ENCODE results near the gene GRID2. TPM values are rescaled to one million over a fixed set of nuclear protein-coding genes. Genes with fewer than 3 reads are reported as not detected.

Gene GRID2
- total RNA-seq, 4 donors from 2014 or later: not detected

DNA sequence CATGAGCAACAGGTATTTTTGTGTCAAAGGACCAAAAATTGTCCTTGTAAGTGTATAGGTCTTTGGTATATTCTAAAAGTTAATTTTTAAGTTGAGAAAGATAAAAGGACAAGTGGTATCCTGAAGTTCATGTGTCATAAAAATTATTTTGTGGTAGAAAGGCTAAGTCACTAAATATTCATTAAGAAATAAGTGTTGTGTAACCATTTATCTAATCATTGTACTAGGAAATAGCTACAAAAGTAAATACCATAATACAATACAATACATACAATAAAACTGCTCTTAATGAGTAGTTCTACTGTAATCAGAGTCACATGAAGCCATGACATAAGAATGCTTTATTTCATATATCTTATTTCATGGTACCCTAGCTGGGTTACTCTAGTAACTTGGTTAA is 1442.3 kb downstream of the GRID2 start:
- ATAC-seq (ENCODE audit: low FRiP score): no peak
- no peak for TF ChIP-seq CTCF (IDR thresholded peaks at IDR 0.05)
- DNase-seq (ENCODE audit: low spot score): no peak

DNA sequence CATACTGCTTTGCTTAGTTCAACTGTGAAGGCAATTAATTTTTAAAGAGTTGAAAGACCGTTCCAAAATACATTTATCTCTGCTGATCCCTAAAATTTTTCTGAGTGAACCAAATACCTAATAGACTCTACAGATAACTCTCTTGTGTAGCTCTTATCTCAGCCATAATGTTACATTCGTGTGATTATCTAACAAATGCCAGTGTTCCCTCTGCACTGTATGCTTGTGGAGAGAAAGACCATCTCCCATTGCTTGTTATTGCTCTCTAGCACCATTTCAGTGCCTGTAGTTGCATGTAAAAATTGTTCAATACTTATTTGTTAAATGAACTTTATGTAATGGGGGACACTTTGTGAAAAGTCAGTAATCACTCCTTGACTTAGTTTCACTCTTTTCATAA is 1443.5 kb downstream of the GRID2 start:
- no peak for DNase-seq (ENCODE audit: low spot score)
- TF ChIP-seq CTCF (IDR thresholded peaks at IDR 0.05): no peak
- ATAC-seq (ENCODE audit: low FRiP score): no peak

DNA sequence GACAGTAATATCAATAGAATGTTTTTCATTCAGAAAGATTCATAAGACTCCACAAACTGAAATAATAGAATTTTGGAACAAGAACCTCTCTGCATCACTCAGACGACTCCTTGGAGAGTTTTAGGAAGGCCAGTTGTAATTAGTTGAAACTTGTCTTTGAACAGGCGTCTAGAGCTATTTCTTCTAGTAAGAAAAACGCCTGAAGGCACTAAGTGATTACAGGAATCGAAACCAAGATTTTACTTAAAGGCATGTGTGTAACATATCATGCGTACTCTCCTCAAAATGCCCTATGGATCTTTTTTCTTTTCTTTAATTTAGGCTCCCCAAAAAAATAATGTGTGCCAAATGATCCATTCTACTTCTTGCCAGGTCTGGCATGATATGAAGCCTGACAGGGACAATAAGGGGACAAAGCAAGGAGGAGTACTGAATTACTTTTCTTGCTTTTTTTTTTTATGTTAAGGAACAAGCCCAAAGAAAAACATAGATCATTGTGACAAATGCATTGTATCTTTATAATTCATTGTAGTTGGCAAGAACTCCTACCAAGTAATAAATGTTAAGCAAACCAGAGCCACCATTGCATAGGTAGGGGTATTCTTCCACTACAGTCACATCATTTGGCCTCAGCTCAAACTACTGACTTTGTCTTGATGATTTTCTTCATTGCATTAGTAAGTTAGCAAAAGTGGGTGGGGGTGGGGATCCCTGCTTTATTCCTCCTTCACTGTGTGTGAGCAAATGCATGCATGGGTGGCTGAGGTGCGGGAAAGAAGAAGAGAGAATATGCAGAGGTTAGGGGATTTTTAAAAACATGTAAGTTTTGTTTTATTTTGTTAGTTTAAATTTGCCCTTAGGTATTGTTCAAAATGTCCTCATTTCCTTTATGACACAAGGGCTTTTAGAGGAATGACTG is 1444.9 kb downstream of the GRID2 start:
- DNase-seq (ENCODE audit: low spot score): no peak
- no peak for TF ChIP-seq CTCF (IDR thresholded peaks at IDR 0.05)
- no peak for ATAC-seq (ENCODE audit: low FRiP score)

- no peak for TF ChIP-seq CTCF (IDR thresholded peaks at IDR 0.05)
- DNase-seq (ENCODE audit: low spot score): no peak
- ATAC-seq (ENCODE audit: low FRiP score): no peak
Observed at GRCh38 chr4:93749292-93749761, 1445.6 kb downstream of the GRID2 start.

DNA sequence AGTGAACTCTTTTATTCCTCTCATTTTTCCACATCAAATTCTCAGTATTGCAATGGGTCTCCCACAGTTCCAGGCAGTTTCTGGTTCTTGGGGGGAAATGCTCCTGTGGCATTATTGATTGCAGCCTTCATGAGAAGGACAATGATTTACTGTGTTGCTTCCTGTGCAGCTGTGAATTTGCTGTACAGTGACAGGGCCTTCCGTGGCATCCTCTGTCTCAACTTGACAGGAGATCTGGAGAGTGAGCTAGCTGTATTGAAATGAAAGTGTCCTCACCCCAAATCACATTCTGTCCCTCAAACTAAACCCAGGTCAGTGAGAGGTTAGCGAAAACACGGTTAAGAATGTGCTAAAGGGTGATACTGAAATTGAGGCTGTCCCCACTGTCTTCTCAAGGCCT is 1447.6 kb downstream of the GRID2 start:
- DNase-seq (ENCODE audit: low spot score) (no peak), ATAC-seq (ENCODE audit: low FRiP score) (no peak)
- no peak for TF ChIP-seq CTCF (IDR thresholded peaks at IDR 0.05)

- ATAC-seq (ENCODE audit: low FRiP score): no peak
- no peak for TF ChIP-seq CTCF (IDR thresholded peaks at IDR 0.05)
Observed at GRCh38 chr4:93756101-93756500, 1452.3 kb downstream of the GRID2 start.

GRCh38 chr4:93759506-93759905 is 1455.7 kb downstream of the GRID2 start:
- no peak for ATAC-seq (ENCODE audit: low FRiP score)
- no peak for DNase-seq (ENCODE audit: low spot score)
- TF ChIP-seq CTCF (IDR thresholded peaks at IDR 0.05): no peak

More at GRCh38 chr4:93756101-93756500, 1452.3 kb downstream of the GRID2 start:
- DNase-seq (ENCODE audit: low spot score): no peak

Measured in omental fat pad (tissue), 4 donors.